Epithelial cell of esophagus (primary cell): ENCODE data around the gene KLHDC10.
A peak's percentile ranks its signal among the peaks of the same experiment; 100 is the strongest.
"Not testable (repeated sequence)": the region's sequence is repeated elsewhere in the genome, so short reads cannot be mapped to it uniquely, and the experiment has no call there.

Source experiments
- DNase-seq: peaks from one replicate; pipeline ENCODE4 v3.0.0; 2010; ENCODE audit warnings: low read depth
- H3K4me3 ChIP-seq: 2 replicates; pipeline ENCODE4 v1.5.1; 2011; ENCODE audit warnings: mild to moderate bottlenecking, low read length, control low read depth
- CTCF ChIP-seq: IDR thresholded peaks from 2 replicates; pipeline ENCODE4 v1.5.1; 2011; ENCODE audit warnings: low read depth, mild to moderate bottlenecking, low read length, control low read depth, inconsistent platforms; ENCODE audit not compliant: insufficient read depth; ENCODE audit errors: missing control alignments

KLHDC10 gene

GRCh38 chr7:130037703-130038102, 32.6 kb upstream of the KLHDC10 start:
- peak; percentile 48 for TF ChIP-seq CTCF
- H3K4me3 ChIP-seq: no peak overlapping the region
- peak; percentile 24 for DNase-seq

GRCh38 chr7:130040576-130040975, 29.8 kb upstream of the KLHDC10 start:
- no peak for DNase-seq
- H3K4me3 ChIP-seq: no peak overlapping the region
- no peak for TF ChIP-seq CTCF

GRCh38 chr7:130047831-130048230, 22.5 kb upstream of the KLHDC10 start:
- no peak for DNase-seq
- no peak for TF ChIP-seq CTCF
- H3K4me3 ChIP-seq: no peak overlapping the region

- H3K4me3 ChIP-seq: no peak overlapping the region
- TF ChIP-seq CTCF: no peak
- no peak for DNase-seq
Measured at GRCh38 chr7:130048906-130049305, 21.4 kb upstream of the KLHDC10 start.

GRCh38 chr7:130052250-130052649, 18.1 kb upstream of the KLHDC10 start:
- not testable (repeated sequence) for H3K4me3 ChIP-seq

GRCh38 chr7:130055198-130055597, 15.1 kb upstream of the KLHDC10 start:
- DNase-seq, H3K4me3 ChIP-seq: not testable (repeated sequence)

More at GRCh38 chr7:130052250-130052649, 18.1 kb upstream of the KLHDC10 start:
- not testable (repeated sequence) for DNase-seq

- TF ChIP-seq CTCF: no peak
- no peak for DNase-seq
- H3K4me3 ChIP-seq: no peak overlapping the region
Measured at GRCh38 chr7:130062246-130062645, 8.1 kb upstream of the KLHDC10 start.

- TF ChIP-seq CTCF: peak; percentile 78
- DNase-seq: peak; percentile 40
- no peak overlapping the region for H3K4me3 ChIP-seq
Measured at GRCh38 chr7:130063036-130063435, 7.3 kb upstream of the KLHDC10 start.

GRCh38 chr7:130064580-130064926, 5.8 kb upstream of the KLHDC10 start:
- not testable (repeated sequence) for H3K4me3 ChIP-seq, DNase-seq
